GM18861 (cell line): ENCODE data around the gene TRPM2.

Experiments
- ATAC-seq: cut with Tn5 transposase; IDR thresholded peaks from one replicate; pipeline ENCODE4 v1.9.1; 2021; ENCODE audit not compliant: unreplicated experiment

Gene TRPM2

GRCh38 chr21:44439211-44439600 is 85.8 kb downstream of the TRPM2 start:
- ATAC-seq: no peak

GRCh38 chr21:44440241-44441040 is 87.0 kb downstream of the TRPM2 start:
- ATAC-seq: no peak

GRCh38 chr21:44441041-44441400 is 87.6 kb downstream of the TRPM2 start:
- no peak for ATAC-seq

GRCh38 chr21:44441581-44442265 is 88.3 kb downstream of the TRPM2 start:
- ATAC-seq: no peak

GRCh38 chr21:44442266-44443125 is 89.1 kb downstream of the TRPM2 start:
- ATAC-seq: no peak

- no peak for ATAC-seq
Observed at GRCh38 chr21:44443291-44443890, 90.0 kb downstream of the TRPM2 start.

- ATAC-seq: no peak
Observed at GRCh38 chr21:44443891-44444285, 90.5 kb downstream of the TRPM2 start.

GRCh38 chr21:44444286-44444931 is 91.0 kb downstream of the TRPM2 start:
- no peak for ATAC-seq

- ATAC-seq: no peak
Observed at GRCh38 chr21:44445145-44445812, 91.9 kb downstream of the TRPM2 start.

GRCh38 chr21:44448651-44449131 is 95.3 kb downstream of the TRPM2 start:
- ATAC-seq: no peak

- no peak for ATAC-seq
Observed at GRCh38 chr21:44449473-44450363, 96.3 kb downstream of the TRPM2 start.

- ATAC-seq: no peak
Observed at GRCh38 chr21:44450402-44450801, 97.0 kb downstream of the TRPM2 start.

- ATAC-seq: no peak
Observed at GRCh38 chr21:44450999-44451398, 97.6 kb downstream of the TRPM2 start.

- ATAC-seq: no peak
Observed at GRCh38 chr21:44453120-44453519, 99.7 kb downstream of the TRPM2 start.

- no peak for ATAC-seq
Observed at GRCh38 chr21:44454058-44454457, 100.6 kb downstream of the TRPM2 start.

GRCh38 chr21:44454747-44455523 is 101.5 kb downstream of the TRPM2 start, which contains the start of gene LRRC3:
TSS of gene LRRC3 (plus strand) at chr21:44455510. CDS start at chr21:44456645, 1,135 bp downstream.
- ATAC-seq: no peak

- ATAC-seq: no peak
Observed at GRCh38 chr21:44455524-44456213, 102.2 kb downstream of the TRPM2 start.
